Subcutaneous abdominal adipose tissue (tissue), 5 donors: ENCODE measurements around the gene CR1.
"Not testable (repeated sequence)": the region's sequence is repeated elsewhere in the genome, so short reads cannot be mapped to it uniquely, and the experiment has no call there.

Experiments used
- H3K27ac ChIP-seq: one replicate; pipeline ENCODE4 v1.7.0; 2013; ENCODE audit warnings: low read depth, mild to moderate bottlenecking, inconsistent platforms, low read length, moderate library complexity
- H3K27me3 ChIP-seq, 5 donors: one replicate each; pipeline ENCODE4 v1.7.0; 2013; ENCODE audit warnings: low read length in 5 of 5, inconsistent platforms in 1 of 5; ENCODE audit not compliant: control insufficient read depth in 5 of 5, insufficient read depth in 4 of 5
- H3K36me3 ChIP-seq, 5 donors: one replicate each; pipeline ENCODE4 v1.7.0; 2013; ENCODE audit warnings: low read length in 5 of 5; ENCODE audit not compliant: control insufficient read depth in 5 of 5, insufficient read depth in 5 of 5
- H3K4me1 ChIP-seq, 5 donors: one replicate each; pipeline ENCODE4 v1.7.0; 2013; ENCODE audit warnings: low read length in 5 of 5, mild to moderate bottlenecking in 3 of 5, moderate library complexity in 1 of 5; ENCODE audit not compliant: control insufficient read depth in 5 of 5, insufficient read depth in 5 of 5
- H3K4me3 ChIP-seq, 5 donors: one replicate each; pipeline ENCODE4 v1.7.0; 2013; ENCODE audit warnings: low read length in 5 of 5, low read depth in 1 of 5
- H3K9ac ChIP-seq, 5 donors: one replicate each; pipeline ENCODE4 v1.7.0; 2013; ENCODE audit warnings: low read length in 5 of 5, mild to moderate bottlenecking in 4 of 5, moderate library complexity in 3 of 5
- H3K9me3 ChIP-seq, 5 donors: one replicate each; pipeline ENCODE4 v1.7.0; 2013; ENCODE audit warnings: low read length in 5 of 5; ENCODE audit not compliant: control insufficient read depth in 5 of 5
- donor health status: healthy.
- donor health status: healthy.
- donor health status: healthy.
- donor health status: healthy.
- donor health status: healthy.

Gene CR1

DNA sequence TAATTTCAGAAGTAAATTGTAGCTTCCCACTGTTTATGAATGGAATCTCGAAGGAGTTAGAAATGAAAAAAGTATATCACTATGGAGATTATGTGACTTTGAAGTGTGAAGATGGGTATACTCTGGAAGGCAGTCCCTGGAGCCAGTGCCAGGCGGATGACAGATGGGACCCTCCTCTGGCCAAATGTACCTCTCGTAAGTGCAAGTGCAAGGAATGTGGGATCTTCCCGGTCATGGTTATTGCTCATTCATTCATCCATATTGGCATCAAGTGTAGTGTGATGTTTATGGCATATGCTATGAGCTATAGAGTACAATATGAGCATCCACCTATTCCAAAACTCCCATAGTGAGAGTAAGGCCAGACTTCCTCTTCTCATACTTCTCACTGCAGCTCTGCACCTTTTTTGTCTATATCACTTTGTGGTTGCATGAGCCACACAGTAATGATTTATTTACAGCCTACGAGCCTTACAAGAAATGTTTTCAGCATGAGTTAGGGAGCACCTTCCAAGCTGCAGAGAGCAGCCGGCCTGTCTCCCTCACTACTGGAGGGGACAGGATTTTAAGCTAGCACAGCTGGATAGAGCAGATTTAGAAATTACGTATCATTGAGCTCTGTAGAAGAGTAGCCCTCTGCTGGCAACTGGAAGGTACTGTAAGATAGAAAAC is 124.0 kb downstream of the CR1 start:
- Histone ChIP-seq H3K36me3 (no peaks in the 10 kb centered on the region), H3K27me3 (no peaks in the 10 kb centered on the region), H3K4me3 (no peak overlapping the region), H3K4me1 (peaks cover 0 to 3% (median 0%) of the 10 kb centered on the region in 5 donors), H3K9ac (no peak overlapping the region), H3K9me3 (no peaks in the 10 kb centered on the region), H3K27ac (no peak overlapping the region)

DNA sequence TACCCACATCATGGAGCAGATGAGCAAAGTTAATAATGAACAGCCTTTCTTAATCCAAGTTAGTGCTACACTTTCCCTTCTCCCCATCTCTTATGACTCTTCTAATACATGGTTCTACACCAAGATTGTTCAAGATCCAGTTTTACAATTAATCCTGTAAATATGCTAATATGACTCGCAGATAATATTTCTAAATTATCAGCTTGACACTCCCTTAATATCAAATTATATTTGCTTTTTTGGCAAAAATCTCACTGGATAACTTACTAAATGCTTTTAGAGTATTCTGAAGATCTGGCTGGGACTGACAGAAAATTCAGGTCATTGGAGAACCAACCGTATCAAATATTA is 124.6 kb downstream of the CR1 start:
- H3K27me3 ChIP-seq, result no peaks in the 10 kb centered on the region
- no peak overlapping the region for H3K4me3 ChIP-seq
- no peaks in the 10 kb centered on the region for H3K9me3 ChIP-seq
- no peak overlapping the region for H3K9ac ChIP-seq
- H3K36me3 ChIP-seq, result no peaks in the 10 kb centered on the region
- H3K27ac ChIP-seq, result no peak overlapping the region
- H3K4me1 ChIP-seq, result peaks cover 0 to 3% (median 0%) of the 10 kb centered on the region in 5 donors

DNA sequence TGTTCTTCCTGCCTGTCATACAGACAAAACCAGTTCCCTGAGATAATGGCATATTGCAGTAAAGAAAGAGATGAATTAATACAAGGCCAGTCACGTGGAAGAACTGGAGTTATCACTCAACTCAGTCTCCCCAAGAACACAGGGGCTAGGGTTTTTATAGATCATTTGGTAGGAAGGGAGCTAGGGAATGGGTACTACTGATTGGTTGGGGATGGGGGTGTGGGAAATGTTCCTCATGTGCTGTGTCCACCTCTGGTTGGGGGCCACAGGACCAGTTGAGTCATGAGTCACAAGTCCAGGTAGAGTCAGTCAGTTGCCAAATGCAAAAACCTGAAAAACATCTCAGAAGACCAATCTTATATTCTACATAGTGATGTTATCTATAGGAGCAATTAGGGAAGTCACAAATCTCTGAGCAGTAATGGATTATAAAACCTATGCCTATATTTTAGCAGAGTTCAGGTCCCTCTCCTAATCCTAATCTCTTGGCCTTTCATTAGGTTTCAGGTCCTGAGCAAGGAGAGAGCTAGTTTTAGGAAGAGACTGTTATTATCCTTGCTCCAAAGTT is 129.6 kb downstream of the CR1 start:
- H3K27ac ChIP-seq, H3K4me3 ChIP-seq: not testable (repeated sequence)

DNA sequence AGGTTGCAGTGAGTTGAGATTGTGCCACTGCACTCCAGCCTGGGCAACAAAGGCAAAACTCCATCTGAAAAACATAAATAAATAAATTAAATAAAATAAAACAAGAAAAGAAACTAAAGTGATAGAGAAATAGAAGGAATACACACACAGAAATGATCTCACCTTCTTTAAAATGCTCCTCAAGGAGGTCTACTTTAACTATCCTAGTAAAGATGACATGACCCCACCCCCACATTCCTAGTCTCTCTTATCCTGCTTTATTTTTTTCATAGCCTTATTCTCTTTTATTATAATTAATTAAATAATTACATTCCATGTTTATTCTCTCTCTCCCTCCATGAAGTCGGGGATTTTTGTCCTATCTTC is 131.0 kb downstream of the CR1 start:
- H3K4me3 ChIP-seq, result no peak overlapping the region
- peaks cover 0 to 3% (median 0%) of the 10 kb centered on the region in 5 donors for H3K36me3 ChIP-seq
- peaks cover 0 to 4% (median 0%) of the 10 kb centered on the region in 5 donors for H3K4me1 ChIP-seq
- H3K27ac ChIP-seq, result no peak overlapping the region
- no peaks in the 10 kb centered on the region for H3K9me3 ChIP-seq
- H3K9ac ChIP-seq, result no peak overlapping the region
- no peaks in the 10 kb centered on the region for H3K27me3 ChIP-seq

More for the DNA sequence above, 129.6 kb downstream of the CR1 start:
- not testable (repeated sequence) for H3K9me3 ChIP-seq, H3K36me3 ChIP-seq, H3K27me3 ChIP-seq, H3K4me1 ChIP-seq, H3K9ac ChIP-seq

DNA sequence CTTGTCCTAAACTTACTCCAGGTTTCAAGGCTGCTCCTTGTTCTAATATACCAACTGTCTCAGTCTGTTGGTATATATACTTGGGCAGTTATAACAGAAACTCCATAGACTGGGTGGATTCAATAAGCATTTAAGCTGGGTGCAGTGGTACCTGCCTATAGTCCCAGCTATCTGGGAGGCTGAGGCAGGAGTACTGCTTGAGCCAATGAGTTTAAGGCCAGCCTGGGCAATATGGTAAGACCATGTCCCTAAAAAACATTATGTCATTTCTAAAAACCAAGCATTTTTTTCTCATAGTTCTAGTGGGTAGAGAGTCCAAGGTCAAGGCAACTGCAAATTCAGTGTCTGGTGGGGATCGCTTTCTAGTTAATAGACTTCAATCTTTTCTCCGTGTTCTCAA is 131.5 kb downstream of the CR1 start:
- H3K9me3 ChIP-seq, result no peaks in the 10 kb centered on the region
- no peak overlapping the region for H3K27ac ChIP-seq
- H3K4me1 ChIP-seq, result peaks cover 0 to 4% (median 0%) of the 10 kb centered on the region in 5 donors
- H3K4me3 ChIP-seq, result no peak overlapping the region
- H3K36me3 ChIP-seq, result peaks cover 0 to 3% (median 0%) of the 10 kb centered on the region in 5 donors
- H3K9ac ChIP-seq, result no peak overlapping the region
- H3K27me3 ChIP-seq, result no peaks in the 10 kb centered on the region

DNA sequence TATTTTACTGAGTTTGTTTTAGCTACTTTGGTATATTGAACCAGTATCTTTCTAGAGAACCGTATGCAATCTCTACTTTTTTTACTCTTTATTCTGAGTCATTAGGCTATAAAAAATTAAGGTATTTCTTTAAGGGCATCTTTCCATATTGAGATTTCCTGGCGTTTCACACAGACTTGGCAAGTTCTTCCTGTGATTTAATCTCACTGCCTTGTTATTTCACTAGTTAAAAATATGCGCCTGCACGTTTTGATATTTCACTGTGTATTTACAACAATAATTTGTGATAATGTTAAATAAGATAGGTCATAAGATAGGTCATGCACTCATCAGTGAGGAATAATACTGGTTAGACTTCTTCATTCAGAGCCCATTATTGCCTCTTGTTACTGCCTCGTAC is 132.8 kb downstream of the CR1 start:
- peaks cover 0 to 4% (median 0%) of the 10 kb centered on the region in 5 donors for H3K4me1 ChIP-seq
- H3K4me3 ChIP-seq, result no peak overlapping the region
- H3K36me3 ChIP-seq, result peaks cover 0 to 3% (median 0%) of the 10 kb centered on the region in 5 donors
- H3K9ac ChIP-seq, result no peak overlapping the region
- H3K27ac ChIP-seq, result no peak overlapping the region
- H3K9me3 ChIP-seq, result no peaks in the 10 kb centered on the region
- no peaks in the 10 kb centered on the region for H3K27me3 ChIP-seq

DNA sequence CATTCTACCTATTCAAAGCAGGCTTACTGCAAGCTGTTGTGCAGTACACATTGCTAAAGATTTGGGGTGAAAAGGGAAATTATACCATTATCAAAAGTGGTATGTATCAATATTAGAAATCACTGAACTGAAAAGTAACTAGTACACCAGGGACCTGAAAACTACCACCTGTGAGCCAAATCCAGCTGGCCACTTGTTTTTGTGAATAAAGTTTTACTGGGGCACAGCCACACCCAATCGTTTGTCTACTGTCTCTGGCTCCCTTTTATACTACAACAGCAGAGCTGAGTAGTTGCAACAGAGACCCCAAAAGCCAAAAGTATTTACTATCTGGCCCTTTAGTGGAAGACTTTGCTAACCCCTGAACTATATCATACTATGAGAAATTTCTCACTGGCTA is 135.2 kb downstream of the CR1 start:
- Histone ChIP-seq H3K36me3 (peaks cover 0 to 3% (median 0%) of the 10 kb centered on the region in 5 donors), H3K27ac (no peak overlapping the region), H3K27me3 (no peaks in the 10 kb centered on the region), H3K4me1 (peaks cover 0 to 4% (median 0%) of the 10 kb centered on the region in 5 donors), H3K9me3 (no peaks in the 10 kb centered on the region), H3K4me3 (no peak overlapping the region), H3K9ac (no peak overlapping the region)

DNA sequence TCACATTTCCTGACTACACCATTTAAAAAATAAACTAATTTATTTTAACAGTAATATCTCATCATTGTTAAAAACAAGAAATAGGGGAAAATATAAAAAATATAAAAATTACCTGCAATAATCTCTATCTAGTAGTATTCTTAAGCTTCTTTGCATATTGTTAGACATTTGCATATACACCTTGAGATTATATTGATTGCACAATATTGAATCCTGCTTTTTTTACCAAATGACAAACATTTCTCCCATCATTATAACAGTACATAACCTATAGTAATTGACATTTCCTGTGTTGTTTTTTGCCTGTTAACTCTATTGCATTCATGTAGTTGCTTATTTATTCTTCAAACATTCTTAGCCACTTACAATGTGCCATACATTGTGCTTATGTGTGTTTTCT is 137.3 kb downstream of the CR1 start:
- no peaks in the 10 kb centered on the region for H3K27me3 ChIP-seq
- no peak overlapping the region for H3K9ac ChIP-seq
- no peaks in the 10 kb centered on the region for H3K9me3 ChIP-seq
- peaks cover 0 to 3% (median 0%) of the 10 kb centered on the region in 5 donors for H3K36me3 ChIP-seq
- no peak overlapping the region for H3K27ac ChIP-seq
- peaks cover 0 to 4% (median 0%) of the 10 kb centered on the region in 5 donors for H3K4me1 ChIP-seq
- H3K4me3 ChIP-seq, result no peak overlapping the region

DNA sequence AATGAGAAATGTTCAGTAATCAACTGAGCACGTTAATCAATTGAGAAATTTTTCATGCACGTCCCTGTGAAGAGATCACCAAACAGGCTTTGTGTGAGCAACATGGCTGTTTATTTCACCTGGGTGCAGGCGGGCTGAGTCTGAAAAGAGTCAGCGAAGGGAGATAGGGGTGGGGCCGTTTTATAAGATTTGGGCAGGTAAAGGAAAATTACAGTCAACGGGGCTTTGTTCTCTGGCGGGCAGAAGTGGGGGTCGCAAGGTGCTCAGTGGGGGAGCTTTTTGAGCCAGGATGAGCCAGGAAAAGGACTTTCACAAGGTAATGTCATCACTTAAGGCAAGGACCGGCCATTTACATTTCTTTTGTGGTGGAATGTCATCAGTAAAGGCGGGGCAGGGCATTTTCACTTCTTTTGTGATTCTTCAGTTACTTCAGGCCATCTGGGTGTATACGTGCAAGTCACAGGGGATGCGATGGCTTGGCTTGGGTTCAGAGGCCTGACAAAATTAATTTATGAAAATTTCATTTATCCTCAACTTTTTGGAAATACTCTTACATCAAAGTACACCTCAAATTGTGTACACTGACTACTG is 137.8 kb downstream of the CR1 start:
- not testable (repeated sequence) for H3K27ac ChIP-seq, H3K9ac ChIP-seq, H3K4me3 ChIP-seq, H3K9me3 ChIP-seq, H3K4me1 ChIP-seq, H3K27me3 ChIP-seq, H3K36me3 ChIP-seq

DNA sequence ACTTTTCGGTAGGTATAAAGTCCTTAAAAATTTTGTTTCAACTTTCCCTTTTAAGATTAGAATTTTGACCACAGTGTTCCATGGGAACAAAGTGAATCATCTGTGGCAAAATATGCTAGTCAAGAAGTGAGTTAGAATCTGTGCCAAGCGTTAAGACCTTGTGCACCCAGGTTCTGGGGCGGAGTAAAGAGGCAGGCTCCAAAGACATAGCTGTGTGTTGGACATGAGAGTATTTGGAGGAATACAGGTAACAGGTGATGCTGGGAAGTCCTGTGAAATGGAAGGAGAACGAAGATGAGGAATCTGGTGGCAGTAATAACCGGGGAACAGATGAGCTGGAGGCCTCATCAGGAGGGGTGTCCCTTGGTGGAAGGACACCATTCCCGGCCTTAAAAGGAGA is 138.3 kb downstream of the CR1 start:
- not testable (repeated sequence) for H3K4me1 ChIP-seq, H3K9ac ChIP-seq, H3K27ac ChIP-seq, H3K9me3 ChIP-seq, H3K27me3 ChIP-seq, H3K36me3 ChIP-seq, H3K4me3 ChIP-seq
